Panc1 (cell line): Measurements from ENCODE around the gene GOLGA3. TPM values are rescaled to one million over a fixed set of nuclear protein-coding genes. Genes with fewer than 3 reads are reported as not detected.

Experiments used
- ATAC-seq: fragments of 200-7000 bp; cut with Tn5 transposase; 2 replicates; pipeline ENCODE4 v1.9.1; 2020; ENCODE audit warnings: mild to moderate bottlenecking, moderate library complexity
- BruUV-seq: library from RNA; stranded (reverse); fragments of 400-500 nt; replicated peaks from 2 replicates; lab custom pipeline; 2021; lab: Mats Ljungman, UMichigan
- CTCF ChIA-PET: fragments of 300-600 bp; sonication (Branson Sonifier 250); formaldehyde crosslinking; loops from one replicate; lab custom pipeline; 2022; ENCODE audit warnings: antibody characterized with exemption; lab: Charles Lee
- POLR2A ChIA-PET: fragments of 300-600 bp; sonication (Branson Sonifier 250); formaldehyde crosslinking; loops from one replicate; lab custom pipeline; 2022; ENCODE audit warnings: antibody characterized with exemption; lab: Charles Lee
- DNase-seq: peaks from one replicate; pipeline ENCODE4 v3.0.0-alpha.2; 2010; ENCODE audit warnings: low read depth, low spot score
- H3K27ac ChIP-seq: 2 replicates; pipeline ENCODE4 v1.5.1; 2011; ENCODE audit warnings: mild to moderate bottlenecking, low read length, inconsistent platforms
- H3K27me3 ChIP-seq: fragments of 200-500 bp; sonication (Bioruptor generic); 2 replicates; pipeline ENCODE4 v1.6.0; 2014; ENCODE audit warnings: low read length, inconsistent platforms; ENCODE audit not compliant: control insufficient read depth, insufficient read depth
- H3K36me3 ChIP-seq: fragments of 200-500 bp; sonication (Bioruptor generic); 2 replicates; pipeline ENCODE4 v1.5.1; 2014; ENCODE audit warnings: inconsistent platforms, mild to moderate bottlenecking, low read length, moderate library complexity; ENCODE audit not compliant: control insufficient read depth, insufficient read depth
- H3K4me1 ChIP-seq: 2 replicates; pipeline ENCODE4 v1.5.1; 2011; ENCODE audit warnings: inconsistent platforms, mild to moderate bottlenecking, low read length, moderate library complexity; ENCODE audit not compliant: control insufficient read depth, insufficient read depth
- H3K4me3 ChIP-seq, 2 experiments: 2 replicates each; pipeline ENCODE4 v1.5.1; 2011 to 2012; ENCODE audit warnings: low read depth in 2 of 2, low read length in 2 of 2, mild to moderate bottlenecking in 2 of 2, inconsistent platforms in 1 of 2, moderate library complexity in 1 of 2
- H3K9me3 ChIP-seq: fragments of 200-500 bp; sonication (Bioruptor generic); 2 replicates; pipeline ENCODE4 v1.5.1; 2014; ENCODE audit warnings: low read depth, mild to moderate bottlenecking, inconsistent platforms, low read length, moderate library complexity; ENCODE audit not compliant: control insufficient read depth, insufficient read depth
- CTCF ChIP-seq: fragments of 450-650 bp; IDR thresholded peaks from 2 replicates; pipeline ENCODE4 v1.5.1; 2017; ENCODE audit warnings: mild to moderate bottlenecking
- POLR2AphosphoS5 ChIP-seq: IDR thresholded peaks from 2 replicates; pipeline ENCODE4 v1.6.1; 2012; ENCODE audit warnings: mild to moderate bottlenecking, low read depth, low read length, moderate library complexity
- REST ChIP-seq, 2 experiments: IDR thresholded peaks; 2 replicates each; pipeline ENCODE4 v1.6.1; 2011 to 2012; ENCODE audit warnings: low read depth in 2 of 2, control low read depth in 1 of 2, low read length in 1 of 2, mild to moderate bottlenecking in 1 of 2, moderate library complexity in 1 of 2; ENCODE audit not compliant: insufficient read depth in 1 of 2
- SIN3A ChIP-seq: IDR thresholded peaks from 2 replicates; pipeline ENCODE4 v1.6.1; 2012; ENCODE audit warnings: low read depth, mild to moderate bottlenecking, low read length, moderate library complexity, borderline replicate concordance; ENCODE audit not compliant: insufficient read depth
- TCF7L2 ChIP-seq: IDR thresholded peaks from 2 replicates; pipeline ENCODE4 v1.6.1; 2011; ENCODE audit warnings: mild to moderate bottlenecking, low read depth, low read length, inconsistent platforms
- in situ Hi-C: cut with HindIII; loops from 2 replicates; pipeline ENCODE4 v1.10.0; 2016; ENCODE audit warnings: low sequenced_read_pairs, low pct_unique_long_range_greater_than_20kb
- intact Hi-C: fragments of 100-400 bp; cut with micrococcal nuclease; formaldehyde crosslinking; loops from one replicate; pipeline ENCODE4 v1.10.0; 2022; ENCODE audit not compliant: unreplicated experiment
- total RNA-seq: library from RNA; stranded (reverse); gene quantifications from one replicate; pipeline ENCODE4 v1.2.1, GENCODE V29; 2021; ENCODE audit not compliant: unreplicated experiment

The GOLGA3 gene
- total RNA-seq, 1 experiment from 2014 or later: 61.1 TPM

- DNase-seq: no peak
- in situ Hi-C loops (no loop called here), intact Hi-C loops (no loop called here)
- ChIA-PET CTCF (no interaction called here), POLR2A (no interaction called here)
- no TSS peak for BruUV-seq
- Histone ChIP-seq H3K4me3 (no peak overlapping the region), H3K27ac (no peak overlapping the region), H3K27me3 (no peaks in the 10 kb centered on the region), H3K4me1 (peaks cover 13% of the 10 kb centered on the region), H3K36me3 (peaks cover 25% of the 10 kb centered on the region), H3K9me3 (no peaks in the 10 kb centered on the region)
- no peak for ATAC-seq
- no peak for TF ChIP-seq REST (IDR thresholded peaks at IDR 0.05; ENCODE audit: insufficient read depth in 1 of 2, low read depth in 2 of 2, low read length in 1 of 2)
- no peak for TF ChIP-seq TCF7L2
- TF ChIP-seq CTCF: no peak
- TF ChIP-seq SIN3A: no peak
- no peak for TF ChIP-seq POLR2AphosphoS5
Observed at GRCh38 chr12:132727091-132727794, 101.4 kb downstream of the GOLGA3 start.

- H3K27ac ChIP-seq: no peak overlapping the region
- no peaks in the 10 kb centered on the region for H3K27me3 ChIP-seq
- DNase-seq (no peak), ATAC-seq (no peak)
- intact Hi-C loops (no loop called here), in situ Hi-C loops (no loop called here)
- peaks cover 13% of the 10 kb centered on the region for H3K4me1 ChIP-seq
- peaks cover 25% of the 10 kb centered on the region for H3K36me3 ChIP-seq
- TSS peak; percentile 53 for BruUV-seq
- no peak overlapping the region for H3K4me3 ChIP-seq
- no peak for TF ChIP-seq CTCF
- TF ChIP-seq POLR2AphosphoS5: 0 out of 2 replicates have a peak, but pooled peaks have one; percentile 34
- no peaks in the 10 kb centered on the region for H3K9me3 ChIP-seq
- POLR2A ChIA-PET: no interaction called here
- CTCF ChIA-PET: no interaction called here
Observed at GRCh38 chr12:132726386-132726785, 102.3 kb downstream of the GOLGA3 start.
